Cardiac septum (tissue), 1 donor: ENCODE data around the gene LPXN. TPM values are rescaled to one million over a fixed set of nuclear protein-coding genes. Genes with fewer than 3 reads are reported as not detected.

Experiments
- DNase-seq: peaks from one replicate; pipeline ENCODE4 v3.0.0-alpha.2; 2020; ENCODE audit warnings: low spot score
- intact Hi-C: fragments of 100-400 bp; cut with DNase I; formaldehyde crosslinking; loops from one replicate; pipeline ENCODE4 v1.14.0; 2022
- total RNA-seq: library from RNA; stranded (reverse); fragmentation: NEBNext Ultra II Directional; extraction: Animal tissue kit (Norgen Biotek cat#: 25700); gene quantifications from one replicate; pipeline ENCODE4 v1.2.1, GENCODE V29; 2021
- donor health status: DM: no; HTN: no; CAD: no.

The LPXN gene
- total RNA-seq, 1 donor from 2014 or later, result 4.4 TPM

GRCh38 chr11:58527429-58527828 is 48.2 kb downstream of the LPXN start:
- DNase-seq, result no peak
- intact Hi-C loops, result no loop called here

- intact Hi-C loops, result no loop called here
- no peak for DNase-seq
Observed at GRCh38 chr11:58526721-58527120, 48.9 kb downstream of the LPXN start.

DNA sequence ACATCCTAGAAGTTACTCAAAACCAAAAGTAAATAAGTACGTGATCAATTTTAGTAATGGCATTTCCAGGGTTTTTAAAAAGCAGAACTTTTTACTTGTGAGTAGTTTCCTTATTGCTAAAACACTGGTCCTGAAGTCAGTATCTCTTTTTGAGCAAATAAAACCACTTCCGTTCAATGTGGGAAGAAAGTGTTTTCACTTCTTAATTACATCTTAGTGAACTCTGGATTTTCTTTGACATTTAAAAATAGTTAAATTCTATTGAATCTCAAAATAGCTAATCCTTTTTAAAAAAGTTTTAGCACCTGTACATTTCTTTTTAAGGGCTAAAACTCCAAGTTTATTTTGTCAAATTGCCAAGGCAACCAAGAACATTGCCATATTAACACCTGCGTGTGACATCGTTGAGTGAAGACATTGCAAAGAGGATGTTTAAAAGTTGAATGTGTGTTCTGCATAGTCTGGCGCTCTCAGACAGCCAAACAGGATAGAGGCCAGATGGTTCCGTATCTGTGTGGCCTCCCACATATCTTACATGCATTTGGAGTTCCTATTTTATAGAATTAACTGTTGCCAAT is 50.5 kb downstream of the LPXN start:
- intact Hi-C loops, result no loop called here
- no peak for DNase-seq

DNA sequence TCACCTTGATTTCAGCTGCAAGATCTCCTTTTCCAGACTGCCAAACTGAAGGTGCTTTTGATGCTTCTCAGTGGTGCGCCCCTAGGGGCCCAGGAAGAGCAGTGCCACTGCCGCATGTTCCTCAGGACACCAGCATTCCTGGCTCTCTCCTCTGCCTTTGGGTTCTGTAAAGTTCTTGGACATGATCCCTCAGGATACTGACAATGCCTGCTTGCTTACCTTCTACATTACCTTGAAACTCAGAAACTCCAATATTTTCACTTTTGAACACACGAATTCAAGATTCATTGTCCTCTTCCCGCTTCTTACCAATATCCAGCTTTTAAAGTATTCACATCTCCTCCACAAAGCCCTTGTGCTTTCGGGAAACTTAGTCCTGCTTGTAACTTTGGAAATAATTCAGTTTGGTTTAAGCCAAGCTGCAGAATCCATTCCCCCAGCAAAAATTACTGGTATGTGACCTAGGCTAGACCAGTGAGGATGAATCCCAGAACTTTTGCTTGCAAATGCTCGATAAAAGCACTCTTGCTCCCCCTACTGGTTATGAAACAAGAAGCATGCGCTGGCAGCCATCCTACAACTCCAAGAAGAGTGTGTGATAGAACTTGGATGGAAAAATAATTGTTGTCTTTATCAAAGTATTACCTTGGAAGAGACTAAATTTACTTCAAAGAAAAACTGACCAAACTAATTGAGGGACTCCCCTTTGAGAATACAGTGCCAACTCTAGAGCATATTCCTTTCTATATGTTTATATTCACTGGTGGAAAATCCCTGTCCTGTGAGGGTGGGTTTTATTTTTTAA is 51.2 kb downstream of the LPXN start:
- DNase-seq, result no peak
- intact Hi-C loops, result no loop called here

DNA sequence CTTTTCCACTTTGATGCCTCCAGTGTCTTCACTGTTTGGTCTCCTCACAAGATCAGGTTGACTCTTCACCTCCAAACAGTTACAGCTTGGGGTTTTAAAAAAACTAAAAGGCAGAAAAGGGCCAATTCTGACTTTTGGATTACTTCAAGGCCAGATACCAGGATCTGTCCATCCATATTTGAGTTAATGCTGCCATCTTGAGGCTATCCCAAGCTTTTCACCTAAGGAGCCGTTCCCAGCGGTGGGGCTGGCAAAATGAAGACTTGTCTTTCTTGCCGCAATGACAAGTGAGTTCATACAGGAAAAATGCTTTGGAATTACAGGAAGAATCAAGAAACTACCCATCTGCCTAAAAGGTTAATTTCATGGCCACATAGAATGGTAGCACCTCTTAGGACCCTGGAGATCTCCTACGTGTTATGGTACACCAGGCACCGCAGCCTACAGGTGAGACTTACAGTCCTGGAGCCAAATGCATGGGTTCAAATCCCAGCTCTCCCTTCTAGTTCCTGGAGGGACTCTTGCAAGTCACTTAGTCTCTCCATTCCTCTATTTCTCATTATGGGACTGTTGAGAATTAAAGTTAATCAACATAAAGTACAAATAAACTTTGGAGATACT is 61.8 kb downstream of the LPXN start:
- no peak for DNase-seq
- intact Hi-C loops, result loop anchor here (10.0 kb wide), 1 partner anchor 1169 kb away; no protein-coding TSS in a partner anchor

DNA sequence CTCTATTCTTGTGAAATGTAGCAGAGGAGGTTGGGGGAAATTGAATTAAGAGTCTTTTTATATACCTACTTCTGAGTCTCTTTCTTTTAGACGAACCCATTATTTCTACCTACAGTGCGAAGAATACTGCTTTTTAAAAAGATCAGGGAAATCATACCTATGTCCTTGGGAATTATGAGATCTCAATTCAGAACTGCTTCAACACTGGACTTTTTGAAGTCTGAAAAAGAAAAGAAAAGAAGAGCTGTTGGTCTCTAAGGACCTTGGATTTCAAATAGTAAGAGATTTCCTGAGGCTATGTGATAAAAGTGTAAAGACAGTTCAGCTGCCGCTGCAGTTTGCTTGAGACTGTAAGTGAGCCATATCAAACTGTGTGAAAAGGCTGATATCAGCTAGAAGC is 64.0 kb downstream of the LPXN start:
- intact Hi-C loops, result loop anchor here (10.0 kb wide), 1 partner anchor 1167 kb away; no protein-coding TSS in a partner anchor
- DNase-seq, result no peak

DNA sequence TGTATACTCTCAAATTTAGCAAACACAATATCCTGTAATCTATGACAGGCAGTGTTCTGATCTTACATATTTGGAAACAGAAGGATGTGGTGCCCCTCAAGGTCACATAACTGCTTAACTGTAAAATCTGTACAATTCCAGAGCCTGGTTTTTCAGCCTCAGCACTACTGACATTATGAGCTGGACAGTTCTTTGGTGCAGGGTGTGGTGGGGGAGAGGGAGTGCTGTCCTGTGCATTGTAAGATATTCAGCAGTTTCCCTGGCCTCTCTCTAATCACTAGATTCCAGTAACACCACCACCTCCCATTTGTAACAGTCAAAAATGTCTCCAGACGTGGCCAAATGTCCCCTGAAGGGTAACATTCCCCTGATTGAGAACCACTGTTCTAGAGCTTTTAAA is 65.9 kb downstream of the LPXN start:
- DNase-seq, result no peak
- intact Hi-C loops, result loop anchor here (10.0 kb wide), 1 partner anchor 1165 kb away; no protein-coding TSS in a partner anchor

DNA sequence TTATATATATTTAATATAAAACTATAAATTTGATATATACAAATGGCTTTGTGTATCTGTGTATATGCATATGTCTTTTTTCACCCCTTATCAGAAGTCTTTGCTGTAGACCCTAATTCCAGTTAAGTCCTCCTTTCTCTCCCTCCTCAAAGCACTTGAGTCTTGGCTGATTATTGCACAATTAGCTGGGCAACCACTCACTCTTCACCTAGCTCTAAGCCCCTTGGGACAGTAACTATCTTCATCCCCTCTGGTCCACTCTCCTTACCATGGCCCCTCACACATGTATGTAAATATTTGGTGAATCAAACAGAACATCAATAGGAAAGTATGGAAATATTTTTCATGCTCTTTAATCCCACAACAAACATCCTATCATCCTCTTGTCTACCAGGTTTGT is 66.8 kb downstream of the LPXN start:
- intact Hi-C loops, result no loop called here
- DNase-seq, result no peak

GRCh38 chr11:58508005-58508404 is 67.7 kb downstream of the LPXN start, which contains the start of gene OR5B21:
Gene OR5B21 (minus strand): TSS chr11:58508105. CDS start chr11:58508105, 0 bp downstream.
- DNase-seq, result no peak
- intact Hi-C loops, result no loop called here

DNA sequence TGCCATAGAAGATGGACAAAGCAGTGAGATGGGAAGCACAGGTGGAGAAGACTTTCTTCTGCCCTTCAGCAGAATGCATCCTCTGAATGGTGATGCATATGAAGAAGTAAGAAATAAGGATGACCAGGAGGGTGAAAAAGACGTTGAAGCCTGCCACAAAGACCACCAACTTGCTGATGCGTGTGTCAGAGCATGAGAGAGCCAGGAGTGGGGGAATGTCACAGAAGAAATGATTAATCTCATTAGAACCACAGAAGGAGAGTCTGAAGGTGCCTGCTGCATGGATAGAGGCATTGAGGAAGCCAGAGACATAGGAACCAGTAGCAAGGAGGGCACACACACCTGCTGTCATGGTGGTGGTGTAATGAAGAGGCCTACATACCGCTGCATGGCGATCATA is 68.3 kb downstream of the LPXN start:
- no peak for DNase-seq
- intact Hi-C loops, result no loop called here

DNA sequence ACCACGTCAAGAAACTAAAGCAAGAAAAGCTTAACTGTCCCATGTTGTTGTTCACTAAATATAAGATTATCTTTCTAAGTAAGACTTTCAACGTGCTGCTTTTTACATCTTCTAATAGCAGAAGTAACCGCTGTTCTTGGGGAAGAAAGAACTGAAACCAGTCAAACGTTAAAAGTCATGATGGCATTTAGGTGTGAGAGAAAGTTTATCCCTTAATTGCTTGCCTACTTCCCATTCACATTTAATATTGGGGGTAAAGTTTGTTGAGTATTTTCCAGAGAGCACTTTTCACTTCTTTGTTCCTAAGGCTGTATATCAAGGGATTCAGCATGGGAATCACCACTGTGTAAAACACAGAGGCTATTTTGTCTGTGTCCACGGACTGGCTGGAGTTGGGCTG is 68.7 kb downstream of the LPXN start:
- intact Hi-C loops, result no loop called here
- no peak for DNase-seq

GRCh38 chr11:58505849-58506248 is 69.8 kb downstream of the LPXN start:
- intact Hi-C loops, result no loop called here
- DNase-seq, result no peak

DNA sequence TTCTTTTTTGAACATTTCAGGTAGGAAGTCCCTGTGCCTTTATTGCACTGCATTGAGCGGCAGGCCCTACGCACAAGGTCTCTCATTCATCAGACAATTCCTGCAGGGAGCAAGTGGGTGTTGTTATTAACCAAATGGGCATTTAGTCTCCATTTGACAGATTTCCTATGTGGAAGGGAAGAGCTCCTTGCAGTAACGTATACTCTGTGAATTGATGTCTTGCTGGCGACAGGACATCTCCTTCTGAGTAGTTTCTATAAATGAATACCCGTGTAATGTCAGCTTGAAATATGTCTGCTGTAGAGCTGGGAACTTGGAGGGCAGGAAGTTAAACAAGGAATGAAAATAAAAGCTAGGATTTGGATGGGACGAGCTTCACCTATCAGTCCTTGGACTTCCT is 71.4 kb downstream of the LPXN start:
- intact Hi-C loops, result no loop called here

DNA sequence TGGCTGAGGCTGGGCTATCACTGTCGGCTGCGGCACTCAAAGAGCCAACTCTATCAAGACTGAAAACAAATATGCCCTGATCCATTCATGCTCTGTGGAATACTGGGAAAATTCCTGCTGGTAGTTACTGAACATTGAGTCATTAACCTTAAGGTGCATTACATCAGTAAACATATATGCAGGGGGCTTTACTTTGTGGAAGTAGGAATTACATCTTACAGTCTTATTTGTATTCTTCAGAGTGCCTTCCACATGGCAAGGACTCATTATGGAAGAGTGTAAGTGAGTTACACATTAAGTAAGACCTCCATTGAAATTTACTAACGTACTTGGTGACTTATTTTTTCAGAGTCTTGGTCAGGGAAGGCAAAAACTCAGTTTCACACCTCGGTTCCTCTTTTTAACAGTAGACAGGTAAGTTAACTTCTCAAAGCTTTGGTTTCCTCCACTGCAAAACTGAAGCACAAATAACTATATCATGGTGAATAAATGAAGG is 72.2 kb downstream of the LPXN start:
- intact Hi-C loops, result no loop called here
- DNase-seq, result no peak

More for the DNA sequence above, 71.4 kb downstream of the LPXN start:
- DNase-seq, result no peak

GRCh38 chr11:58502004-58502403 is 73.7 kb downstream of the LPXN start:
- intact Hi-C loops, result no loop called here
- no peak for DNase-seq

DNA sequence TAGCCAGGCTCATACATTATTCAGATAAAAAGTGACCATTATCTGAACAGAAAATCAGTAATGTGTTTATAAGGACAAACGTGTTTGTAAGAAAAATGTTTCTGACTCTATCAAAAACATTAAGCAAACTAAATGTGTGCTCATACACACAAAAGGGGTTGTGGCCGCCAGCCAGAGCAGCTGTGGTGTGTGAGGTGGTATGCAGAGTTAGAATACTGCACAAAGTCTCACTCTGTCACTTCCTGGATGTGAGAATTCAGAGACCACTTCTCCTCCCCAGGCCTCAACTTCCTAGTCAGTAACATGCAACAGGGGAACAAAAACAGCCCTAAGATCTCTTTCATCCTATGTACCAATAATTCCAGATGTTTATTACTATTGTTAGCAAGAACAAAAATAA is 77.2 kb downstream of the LPXN start:
- DNase-seq, result no peak
- intact Hi-C loops, result no loop called here

DNA sequence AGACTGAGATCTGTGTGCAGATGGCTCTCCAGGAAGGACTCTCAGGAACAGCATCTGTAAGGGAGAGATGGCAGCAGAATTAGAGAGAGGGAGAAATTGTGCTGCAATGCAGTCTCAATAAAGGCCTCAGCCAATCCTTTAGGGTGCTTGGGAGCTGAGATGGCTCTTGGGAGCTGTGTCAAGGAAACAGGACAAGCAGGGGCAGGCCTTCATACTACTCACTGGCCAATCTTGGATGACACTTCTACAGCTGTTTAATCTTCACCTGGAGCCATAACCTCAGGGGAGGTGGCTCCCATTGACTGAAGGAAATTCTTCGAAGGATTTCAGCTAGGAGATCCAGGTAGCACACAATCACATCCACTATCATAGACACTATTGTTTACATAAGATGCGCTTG is 77.7 kb downstream of the LPXN start:
- no peak for DNase-seq
- intact Hi-C loops, result no loop called here

GRCh38 chr11:58495906-58496305 is 79.8 kb downstream of the LPXN start:
- intact Hi-C loops, result no loop called here
- no peak for DNase-seq

DNA sequence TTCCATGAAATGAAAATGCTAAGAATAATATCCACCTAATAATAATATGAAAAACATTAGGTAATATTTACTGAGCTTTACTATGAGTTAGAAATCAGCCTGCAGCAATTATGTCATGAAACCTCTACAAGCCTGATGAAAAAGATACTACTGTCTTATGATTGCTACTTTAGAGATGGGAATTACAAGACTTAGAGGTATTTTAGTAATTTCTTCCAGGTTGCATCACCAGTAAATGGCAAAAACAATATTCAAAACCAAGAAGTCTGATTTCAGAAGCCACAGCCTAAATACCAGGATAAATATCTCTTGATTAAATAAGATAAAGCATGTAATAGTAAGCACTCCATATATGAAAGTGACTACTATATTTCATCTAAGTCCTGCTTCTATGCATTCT is 81.6 kb downstream of the LPXN start:
- intact Hi-C loops, result no loop called here

GRCh38 chr11:58493676-58494075 is 82.0 kb downstream of the LPXN start:
- intact Hi-C loops, result no loop called here
- DNase-seq, result no peak

More for the DNA sequence above, 81.6 kb downstream of the LPXN start:
- no peak for DNase-seq

- intact Hi-C loops, result no loop called here
Observed at GRCh38 chr11:58490827-58491226, 84.8 kb downstream of the LPXN start.

More at GRCh38 chr11:58490827-58491226, 84.8 kb downstream of the LPXN start:
- no peak for DNase-seq
